Measurements from ENCODE around the gene FANCD2.
"Not testable (repeated sequence)": the region's sequence is repeated elsewhere in the genome, so short reads cannot be mapped to it uniquely, and the experiment has no call there.

- TF ChIP-seq CTCF, POLR2A, EP300 (IDR thresholded peaks at IDR 0.05): not testable (repeated sequence)
Measured at GRCh38 chr3:10091387-10091786, 65.2 kb downstream of the FANCD2 start.
